ENCODE measurements around the gene MRPL11. TPM values are rescaled to one million over a fixed set of nuclear protein-coding genes. Genes with fewer than 3 reads are reported as not detected.
"Not testable (repeated sequence)": the region's sequence is repeated elsewhere in the genome, so short reads cannot be mapped to it uniquely, and the experiment has no call there.

The MRPL11 gene
- total and polyA plus RNA-seq, 2 donors (not counting 1 experiment from before 2014, with no cell fraction given), result 32.7 to 35.7 TPM

- H3K4me2 ChIP-seq (ENCODE audit: extremely low read depth, insufficient read depth, low read length), result peak overlapping the region; percentile 85
- no peaks in the 10 kb centered on the region for H4K20me1 ChIP-seq (ENCODE audit: control insufficient read depth, extremely low read depth, insufficient read depth, low read length)
- H3K4me3 ChIP-seq (replicated peaks in 1 of 4; ENCODE audit: control extremely low read depth in 1 of 4, insufficient read depth in 1 of 4, low read depth in 3 of 4, low read length in 4 of 4), result peak overlapping the region in 2 of 4 experiments; percentile 58 to 74
- no peaks in the 10 kb centered on the region for H3K36me3 ChIP-seq (ENCODE audit: control insufficient read depth, insufficient read depth, low read length)
- peaks cover 7% of the 10 kb centered on the region for H3K4me1 ChIP-seq (ENCODE audit: control insufficient read depth, extremely low read depth, insufficient read depth, low read length)
- TF ChIP-seq EZH2 (IDR thresholded peaks at IDR 0.05; ENCODE audit: low read length, missing control alignments) (no peak), CTCF (conservative IDR thresholded peaks at IDR 0.05 in 1 of 2, IDR thresholded peaks at IDR 0.05 in 1 of 2; ENCODE audit: low read depth in 1 of 2, low read length in 2 of 2) (no peak)
- H3K27ac ChIP-seq (ENCODE audit: insufficient read depth, low read length), result no peak overlapping the region
- H3K79me2 ChIP-seq (ENCODE audit: control insufficient read depth, insufficient read depth, low read length), result no peaks in the 10 kb centered on the region
- no peak overlapping the region for H2AFZ ChIP-seq (ENCODE audit: low read length)
- no peaks in the 10 kb centered on the region for H3K9me3 ChIP-seq (ENCODE audit: control insufficient read depth, insufficient read depth, low read depth, low read length)
- no peak for DNase-seq (ENCODE audit: low read depth in 2 of 2)
- no peaks in the 10 kb centered on the region for H3K27me3 ChIP-seq (ENCODE audit: control insufficient read depth, insufficient read depth, low read length)
- no peak overlapping the region for H3K9ac ChIP-seq (ENCODE audit: insufficient read depth, low read length)
Measured at GRCh38 chr11:66465373-66466224, 27.0 kb upstream of the MRPL11 start.

GRCh38 chr11:66464916-66465315, 26.3 kb upstream of the MRPL11 start:
- no peak overlapping the region for H3K4me2 ChIP-seq (ENCODE audit: extremely low read depth, insufficient read depth, low read length)
- TF ChIP-seq CTCF (conservative IDR thresholded peaks at IDR 0.05 in 1 of 2, IDR thresholded peaks at IDR 0.05 in 1 of 2; ENCODE audit: low read depth in 1 of 2, low read length in 2 of 2), result no peak
- TF ChIP-seq EZH2 (IDR thresholded peaks at IDR 0.05; ENCODE audit: low read length, missing control alignments), result no peak

GRCh38 chr11:66464116-66464515, 25.5 kb upstream of the MRPL11 start:
- not testable (repeated sequence) for H3K4me3 ChIP-seq (replicated peaks in 1 of 4; ENCODE audit: control extremely low read depth in 1 of 4, insufficient read depth in 1 of 4, low read depth in 3 of 4, low read length in 4 of 4); H3K4me1 ChIP-seq (ENCODE audit: control insufficient read depth, extremely low read depth, insufficient read depth, low read length); H3K79me2 ChIP-seq (ENCODE audit: control insufficient read depth, insufficient read depth, low read length); H3K9me3 ChIP-seq (ENCODE audit: control insufficient read depth, insufficient read depth, low read depth, low read length); DNase-seq (ENCODE audit: low read depth in 2 of 2); H3K27me3 ChIP-seq (ENCODE audit: control insufficient read depth, insufficient read depth, low read length); H3K36me3 ChIP-seq (ENCODE audit: control insufficient read depth, insufficient read depth, low read length); H2AFZ ChIP-seq (ENCODE audit: low read length); H3K9ac ChIP-seq (ENCODE audit: insufficient read depth, low read length); H4K20me1 ChIP-seq (ENCODE audit: control insufficient read depth, extremely low read depth, insufficient read depth, low read length); H3K27ac ChIP-seq (ENCODE audit: insufficient read depth, low read length); H3K4me2 ChIP-seq (ENCODE audit: extremely low read depth, insufficient read depth, low read length)

More at GRCh38 chr11:66464916-66465315, 26.3 kb upstream of the MRPL11 start:
- Histone ChIP-seq H3K36me3 (ENCODE audit: control insufficient read depth, insufficient read depth, low read length) (no peaks in the 10 kb centered on the region), H3K9me3 (ENCODE audit: control insufficient read depth, insufficient read depth, low read depth, low read length) (no peaks in the 10 kb centered on the region), H3K4me1 (ENCODE audit: control insufficient read depth, extremely low read depth, insufficient read depth, low read length) (peaks cover 7% of the 10 kb centered on the region), H3K27me3 (ENCODE audit: control insufficient read depth, insufficient read depth, low read length) (no peaks in the 10 kb centered on the region), H4K20me1 (ENCODE audit: control insufficient read depth, extremely low read depth, insufficient read depth, low read length) (no peaks in the 10 kb centered on the region), H3K9ac (ENCODE audit: insufficient read depth, low read length) (no peak overlapping the region), H3K79me2 (ENCODE audit: control insufficient read depth, insufficient read depth, low read length) (no peaks in the 10 kb centered on the region), H3K27ac (ENCODE audit: insufficient read depth, low read length) (no peak overlapping the region), H3K4me3 (replicated peaks in 1 of 4; ENCODE audit: control extremely low read depth in 1 of 4, insufficient read depth in 1 of 4, low read depth in 3 of 4, low read length in 4 of 4) (no peak overlapping the region), H2AFZ (ENCODE audit: low read length) (no peak overlapping the region)
- no peak for DNase-seq (ENCODE audit: low read depth in 2 of 2)

Measured in fibroblast of lung (primary cell).